HG02884 (cell line): Measurements from ENCODE around the gene ZNF438.

Experiments used
- ATAC-seq: cut with Tn5 transposase; IDR thresholded peaks from one replicate; pipeline ENCODE4 v1.9.1; 2021; ENCODE audit warnings: mild to moderate bottlenecking, moderate library complexity; ENCODE audit not compliant: unreplicated experiment

ZNF438 gene

GRCh38 chr10:30894221-30894620, 137.4 kb downstream of the ZNF438 start:
- ATAC-seq, result no peak

- ATAC-seq, result no peak
Measured at GRCh38 chr10:30893208-30893607, 138.5 kb downstream of the ZNF438 start.

GRCh38 chr10:30887839-30888238, 143.8 kb downstream of the ZNF438 start:
- no peak for ATAC-seq

- no peak for ATAC-seq
Measured at GRCh38 chr10:30885423-30885822, 146.2 kb downstream of the ZNF438 start.

GRCh38 chr10:30883751-30884150, 147.9 kb downstream of the ZNF438 start:
- ATAC-seq, result no peak

GRCh38 chr10:30883116-30883515, 148.5 kb downstream of the ZNF438 start:
- no peak for ATAC-seq

GRCh38 chr10:30882281-30882680, 149.4 kb downstream of the ZNF438 start:
- no peak for ATAC-seq

GRCh38 chr10:30878920-30879319, 152.7 kb downstream of the ZNF438 start:
- ATAC-seq, result no peak

- ATAC-seq, result no peak
Measured at GRCh38 chr10:30877111-30877510, 154.6 kb downstream of the ZNF438 start.

GRCh38 chr10:30873411-30873810, 158.3 kb downstream of the ZNF438 start:
- no peak for ATAC-seq

GRCh38 chr10:30870896-30871295, 160.8 kb downstream of the ZNF438 start:
- no peak for ATAC-seq

- no peak for ATAC-seq
Measured at GRCh38 chr10:30869566-30869965, 162.1 kb downstream of the ZNF438 start.

- ATAC-seq, result no peak
Measured at GRCh38 chr10:30868611-30869010, 163.1 kb downstream of the ZNF438 start.

- no peak for ATAC-seq
Measured at GRCh38 chr10:30866896-30867295, 164.8 kb downstream of the ZNF438 start.

- no peak for ATAC-seq
Measured at GRCh38 chr10:30865141-30865926, 166.3 kb downstream of the ZNF438 start.

- no peak for ATAC-seq
Measured at GRCh38 chr10:30863516-30864210, 168.0 kb downstream of the ZNF438 start.

GRCh38 chr10:30862486-30862885, 169.2 kb downstream of the ZNF438 start:
- no peak for ATAC-seq

- ATAC-seq, result no peak
Measured at GRCh38 chr10:30861976-30862375, 169.7 kb downstream of the ZNF438 start.

GRCh38 chr10:30861221-30861620, 170.4 kb downstream of the ZNF438 start:
- ATAC-seq, result no peak

GRCh38 chr10:30858499-30858898, 173.2 kb downstream of the ZNF438 start:
- ATAC-seq, result no peak

GRCh38 chr10:30857803-30858202, 173.9 kb downstream of the ZNF438 start:
- no peak for ATAC-seq

- ATAC-seq, result no peak
Measured at GRCh38 chr10:30855131-30855530, 176.5 kb downstream of the ZNF438 start.
